ENCODE results near the gene TMEM184B.
A peak's percentile ranks its signal among the peaks of the same experiment; 100 is the strongest.

TMEM184B gene

DNA sequence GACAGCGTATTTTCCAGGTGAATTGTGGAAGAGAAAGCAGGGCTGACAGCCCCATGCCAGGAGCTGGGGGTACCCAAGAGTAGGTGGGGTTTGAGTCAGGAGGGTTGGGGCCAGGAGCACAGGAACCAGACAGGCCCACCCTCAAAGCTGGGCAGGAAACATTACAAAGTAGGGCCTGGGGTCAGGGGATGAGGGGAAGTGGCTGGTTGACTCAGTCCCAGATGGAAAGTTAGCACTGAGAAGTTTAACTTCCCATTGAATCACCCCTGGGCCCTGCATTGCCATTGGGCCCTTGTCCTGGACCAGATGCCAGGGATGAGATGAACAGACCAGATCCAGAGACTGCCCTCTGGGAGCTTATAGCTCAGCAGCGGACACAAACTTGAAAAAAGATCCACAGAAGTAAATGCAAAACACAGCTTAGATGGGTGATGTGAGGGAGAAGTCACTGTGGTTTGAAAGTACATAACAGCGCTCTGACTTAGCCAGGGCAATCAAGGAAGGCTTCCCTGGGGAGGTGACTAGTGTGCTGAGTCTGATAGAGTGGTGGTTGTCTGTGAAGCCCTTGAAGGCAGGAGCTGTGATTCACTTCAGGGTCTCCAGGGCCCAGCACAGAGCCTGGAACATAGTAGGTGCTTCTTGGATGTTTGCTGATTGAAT is 68.8 kb downstream of the TMEM184B start:
- ATAC-seq (replicated peaks), result no peak

DNA sequence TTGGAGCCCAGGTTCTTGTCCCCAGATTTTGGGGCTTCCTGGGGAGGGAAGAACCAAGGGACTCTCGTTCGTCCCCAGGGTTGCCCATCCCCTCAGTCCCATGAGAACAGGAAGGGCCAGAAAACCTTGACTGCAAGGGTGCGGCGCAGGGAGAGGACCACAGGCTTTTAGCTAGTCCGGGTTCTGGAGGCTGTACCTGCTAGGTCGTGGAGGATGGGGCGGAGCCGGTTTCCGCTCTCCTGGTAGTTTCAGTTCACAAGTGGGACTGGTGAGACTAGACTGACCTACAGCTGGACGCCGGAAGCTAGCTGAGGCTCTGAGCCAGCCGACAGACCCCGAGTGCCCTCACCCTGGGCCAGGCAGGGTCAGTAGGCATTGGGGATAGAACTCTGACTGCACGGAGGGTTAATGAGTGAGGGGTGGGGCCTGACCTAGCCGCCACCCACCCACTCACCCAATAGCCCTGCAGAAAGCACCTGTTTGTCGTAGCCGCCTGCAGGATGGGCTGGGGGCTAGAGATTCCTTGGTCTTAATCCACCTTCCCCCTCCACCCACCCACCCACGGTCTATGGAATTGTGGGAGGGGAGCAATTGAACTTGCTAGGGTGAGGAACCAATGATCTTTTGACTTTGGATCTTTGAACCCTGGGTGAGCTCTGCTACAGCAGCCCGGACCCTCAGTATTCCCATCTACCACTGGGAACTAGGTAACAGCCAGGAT is 69.6 kb downstream of the TMEM184B start:
- H3K9me3 Mint-ChIP-seq, result no peaks in the 10 kb centered on the region
- DNase-seq, result peak in 1 of 3 experiments; percentile 33
- H3K4me3 Mint-ChIP-seq, result peak overlapping the region; percentile 74 to 80
- H3K36me3 Mint-ChIP-seq (ENCODE audit: insufficient read depth), result peaks cover 56% of the 10 kb centered on the region
- peak overlapping the region; percentile 69 to 71 for H3K27ac Mint-ChIP-seq
- no peaks in the 10 kb centered on the region for H3K27me3 Mint-ChIP-seq
- H3K4me1 Mint-ChIP-seq (ENCODE audit: low read depth in 2 of 2), result peaks cover 30 to 35% of the 10 kb centered on the region in 2 donors
- no peak for ATAC-seq (replicated peaks)

More for the DNA sequence above, 68.8 kb downstream of the TMEM184B start:
- Mint-ChIP-seq H3K27me3 (no peaks in the 10 kb centered on the region), H3K4me1 (ENCODE audit: low read depth in 2 of 2) (peaks cover 30 to 35% of the 10 kb centered on the region in 2 donors), H3K4me3 (peak overlapping the region; percentile 74 to 80), H3K36me3 (ENCODE audit: insufficient read depth) (peaks cover 56% of the 10 kb centered on the region), H3K9me3 (no peaks in the 10 kb centered on the region), H3K27ac (peak overlapping the region; percentile 71 to 85)
- no peak for DNase-seq

DNA sequence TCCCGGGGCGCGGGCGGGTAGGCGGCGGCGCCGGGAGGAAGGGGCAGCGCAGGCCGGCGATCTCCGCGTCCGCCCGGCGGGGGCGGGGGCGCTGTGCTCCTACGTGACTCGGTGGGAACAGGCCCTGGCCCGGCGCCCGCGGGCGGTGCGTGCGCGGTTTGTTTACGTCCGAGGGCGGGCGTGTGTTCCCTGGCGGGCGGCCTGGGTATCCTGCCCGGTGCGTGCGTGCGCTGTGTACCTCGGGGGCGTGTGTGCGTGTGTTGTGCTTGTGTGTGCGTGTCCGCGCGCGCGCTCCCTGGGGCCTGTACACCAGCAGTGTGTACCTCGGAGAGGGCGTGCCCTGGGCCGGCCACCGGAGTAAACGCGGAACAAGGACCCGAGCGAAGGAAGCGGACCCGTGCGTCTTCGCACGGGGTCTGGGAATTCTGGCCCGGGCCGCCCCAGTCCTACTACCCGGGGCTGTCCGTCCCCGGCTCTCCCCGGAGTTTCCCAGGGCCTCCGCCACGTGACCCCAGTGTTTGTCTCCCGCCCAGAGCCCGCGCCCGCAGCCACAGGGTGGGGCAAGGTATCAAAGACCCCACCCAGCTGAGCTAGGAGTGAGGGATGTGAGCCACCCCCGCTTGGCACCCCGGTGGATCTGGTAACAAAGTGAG is 70.2 kb downstream of the TMEM184B start:
- Mint-ChIP-seq H3K4me1 (ENCODE audit: low read depth in 2 of 2) (peaks cover 30 to 35% of the 10 kb centered on the region in 2 donors), H3K27ac (peak overlapping the region; percentile 69 to 71), H3K9me3 (no peaks in the 10 kb centered on the region), H3K4me3 (peak overlapping the region; percentile 74 to 80), H3K27me3 (no peaks in the 10 kb centered on the region), H3K36me3 (ENCODE audit: insufficient read depth) (peaks cover 54% of the 10 kb centered on the region)
- ATAC-seq (replicated peaks) (peak; percentile 42), DNase-seq (peak; percentile 50 to 58 (median 53))

DNA sequence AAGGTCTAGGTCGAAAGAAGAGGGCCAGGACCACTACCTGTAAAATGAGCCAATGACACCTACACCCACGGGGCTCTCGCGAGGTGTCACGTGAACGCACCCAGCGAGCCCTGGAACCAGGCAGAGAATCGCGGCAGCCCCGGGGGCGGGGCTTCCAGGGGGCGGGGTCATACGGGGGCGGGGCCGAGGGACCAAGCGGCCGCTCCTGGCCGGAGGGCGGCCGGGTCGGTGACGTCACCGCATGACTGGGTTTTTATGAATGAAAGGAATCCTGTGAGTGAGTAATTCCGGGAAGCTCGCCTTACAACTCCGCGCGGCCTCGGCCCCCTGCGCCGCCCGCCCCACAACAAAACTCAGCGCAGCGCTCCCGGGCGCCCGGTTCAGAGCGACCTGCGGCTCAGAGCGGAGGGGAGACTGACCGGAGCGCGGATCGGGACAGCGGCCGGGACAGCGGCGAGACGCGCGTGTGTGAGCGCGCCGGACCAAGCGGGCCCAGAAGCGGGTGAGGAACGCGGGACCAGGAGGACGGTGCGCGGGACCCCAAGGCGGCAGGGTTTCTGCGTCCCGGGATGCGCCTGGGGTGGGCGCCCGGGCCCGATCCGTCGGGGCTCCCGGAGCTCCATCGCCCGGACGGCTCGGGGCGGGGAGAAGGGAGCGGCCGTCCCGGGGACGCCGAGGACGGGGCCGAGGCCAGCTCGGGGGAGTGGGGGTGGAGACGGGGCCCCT is 70.9 kb downstream of the TMEM184B start, which contains the start of gene MAFF:
TSS of gene MAFF (plus strand) at position 284 of the 726 bp plus-strand sequence. CDS start 11,860 bp downstream, outside the sequence.
- Mint-ChIP-seq H3K27me3 (no peaks in the 10 kb centered on the region), H3K27ac (peak within 1 kb of the TSS; percentile 91 to 93), H3K9me3 (no peaks in the 10 kb centered on the region), H3K4me3 (peak within 1 kb of the TSS; percentile 74 to 80), H3K4me1 (ENCODE audit: low read depth in 2 of 2) (peaks cover 30 to 35% of the 10 kb centered on the region in 2 donors), H3K36me3 (ENCODE audit: insufficient read depth) (peaks cover 54% of the 10 kb centered on the region)
- DNase-seq (peak; percentile 77 to 79 (median 79)), ATAC-seq (replicated peaks) (peak; percentile 69)

DNA sequence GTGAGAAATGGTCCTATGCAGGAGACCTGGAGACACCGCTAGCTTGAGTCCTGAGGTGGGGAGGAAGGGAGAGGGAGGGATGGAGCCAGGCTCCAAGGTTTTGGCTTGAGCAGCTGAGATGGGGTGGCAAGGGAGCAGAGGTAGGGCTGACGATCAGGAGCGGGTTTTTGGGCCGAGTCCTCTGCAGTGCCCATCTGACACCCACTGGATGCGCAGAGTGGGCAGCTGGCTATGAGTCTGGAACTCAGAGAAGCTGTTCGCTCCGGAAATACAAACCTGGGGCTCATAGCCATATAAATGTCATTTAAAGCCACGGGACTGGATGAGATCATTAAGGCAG is 71.5 kb downstream of the TMEM184B start:
- peak overlapping the region; percentile 91 to 93 for H3K27ac Mint-ChIP-seq
- no peaks in the 10 kb centered on the region for H3K9me3 Mint-ChIP-seq
- DNase-seq (no peak), ATAC-seq (replicated peaks) (no peak)
- peak overlapping the region; percentile 74 to 80 for H3K4me3 Mint-ChIP-seq
- peaks cover 30 to 35% of the 10 kb centered on the region in 2 donors for H3K4me1 Mint-ChIP-seq (ENCODE audit: low read depth in 2 of 2)
- H3K27me3 Mint-ChIP-seq, result no peaks in the 10 kb centered on the region
- H3K36me3 Mint-ChIP-seq (ENCODE audit: insufficient read depth), result peaks cover 51% of the 10 kb centered on the region

DNA sequence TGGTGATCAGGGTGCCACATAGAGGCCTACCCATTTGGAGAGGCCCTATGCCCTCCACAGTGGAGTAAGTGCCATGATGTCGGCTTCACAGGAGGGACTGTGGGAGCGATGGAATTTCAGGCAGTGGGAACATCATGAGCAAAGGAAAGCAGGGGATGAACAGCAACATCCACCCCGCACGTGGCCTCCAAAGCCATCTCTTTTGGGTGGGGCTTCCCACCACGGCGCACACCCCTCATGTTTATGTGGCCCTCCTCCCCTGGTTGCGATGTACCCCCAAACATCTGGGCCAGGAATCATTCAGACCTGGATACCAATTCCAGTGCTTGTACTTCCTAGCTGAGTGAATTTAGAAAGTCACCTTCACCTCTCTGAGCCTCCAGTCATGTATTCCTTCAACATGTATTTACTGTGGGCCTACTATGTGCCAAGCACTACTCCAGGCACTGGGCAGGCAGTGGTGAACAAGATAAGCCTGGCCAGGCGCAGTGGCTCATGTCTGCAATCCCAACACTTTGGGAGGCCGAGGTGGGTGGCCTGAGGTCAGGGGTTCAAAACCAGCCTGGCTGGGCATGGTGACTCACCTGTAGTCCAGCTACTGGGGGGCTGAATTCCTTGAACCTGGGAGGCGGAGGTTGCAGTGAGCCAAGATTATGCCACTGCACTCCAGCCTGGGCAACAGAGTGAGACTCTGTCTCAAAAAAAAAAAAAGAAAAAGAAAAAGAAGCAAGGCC is 72.8 kb downstream of the TMEM184B start:
- H3K4me3 Mint-ChIP-seq, result peak overlapping the region in 1 of 2 donors; percentile 46
- no peaks in the 10 kb centered on the region for H3K9me3 Mint-ChIP-seq
- peak overlapping the region; percentile 91 to 93 for H3K27ac Mint-ChIP-seq
- DNase-seq (no peak), ATAC-seq (replicated peaks) (no peak)
- peaks cover 29 to 30% of the 10 kb centered on the region in 2 donors for H3K4me1 Mint-ChIP-seq (ENCODE audit: low read depth in 2 of 2)
- peaks cover 42% of the 10 kb centered on the region for H3K36me3 Mint-ChIP-seq (ENCODE audit: insufficient read depth)
- H3K27me3 Mint-ChIP-seq, result no peaks in the 10 kb centered on the region

DNA sequence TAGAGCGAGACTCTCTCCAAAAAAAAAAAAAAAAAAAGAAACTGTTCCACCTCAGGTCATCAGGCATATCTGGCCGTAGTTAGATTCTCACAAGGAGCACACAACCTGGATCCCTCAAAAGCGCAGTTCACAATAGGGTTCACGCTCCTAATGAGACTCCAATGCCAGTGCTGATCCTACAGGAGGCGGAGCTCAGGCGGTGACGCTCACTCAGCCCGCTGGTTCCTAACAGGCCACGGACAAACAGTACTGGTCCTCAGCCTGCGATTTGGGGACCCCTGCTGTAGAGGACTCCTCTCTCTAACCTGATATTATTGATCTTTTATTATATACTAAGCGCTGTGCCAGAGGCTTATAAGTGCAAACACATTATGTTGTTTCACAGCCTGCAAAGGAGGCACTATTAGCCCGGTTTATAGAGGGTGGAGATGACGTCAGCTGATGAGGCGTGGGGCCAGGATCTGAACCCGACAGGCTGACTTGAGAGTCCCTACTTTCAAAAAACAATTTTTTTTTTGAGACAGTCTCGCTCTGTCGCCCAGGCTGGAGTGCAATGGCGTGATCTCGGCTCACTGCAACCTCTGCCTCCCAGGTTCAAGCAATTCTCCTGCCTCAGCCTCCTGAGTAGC is 75.9 kb downstream of the TMEM184B start:
- H3K4me1 Mint-ChIP-seq (ENCODE audit: low read depth in 2 of 2), result peaks cover 13% of the 10 kb centered on the region in 2 donors
- H3K36me3 Mint-ChIP-seq (ENCODE audit: insufficient read depth), result peaks cover 21% of the 10 kb centered on the region
- peaks cover 10 to 23% of the 10 kb centered on the region in 2 donors for H3K27me3 Mint-ChIP-seq
- no peaks in the 10 kb centered on the region for H3K9me3 Mint-ChIP-seq
- no peak overlapping the region for H3K4me3 Mint-ChIP-seq
- DNase-seq (no peak), ATAC-seq (replicated peaks) (no peak)
- H3K27ac Mint-ChIP-seq, result no peak overlapping the region

DNA sequence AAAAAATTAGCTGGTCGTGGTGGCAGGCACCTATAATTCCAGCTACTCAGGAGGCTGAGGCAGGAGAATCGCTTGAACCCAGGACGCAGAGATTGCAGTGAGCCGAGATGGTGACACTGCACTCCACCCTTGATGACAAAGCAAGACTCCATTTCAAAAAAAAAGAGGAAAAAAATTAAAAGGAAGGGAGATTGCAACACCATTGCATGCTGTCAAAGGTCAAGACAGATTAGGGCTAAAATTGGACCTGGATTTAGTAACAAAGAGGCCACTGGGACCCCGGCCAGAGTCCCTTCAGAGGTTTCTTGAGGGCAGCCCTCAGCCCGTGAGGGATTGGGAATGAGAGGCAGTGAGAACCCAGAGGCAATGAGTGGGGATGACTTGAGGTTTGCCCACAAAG is 79.2 kb downstream of the TMEM184B start:
- Mint-ChIP-seq H3K9me3 (no peaks in the 10 kb centered on the region), H3K4me3 (no peak overlapping the region), H3K36me3 (ENCODE audit: insufficient read depth) (peaks cover 2% of the 10 kb centered on the region), H3K4me1 (ENCODE audit: low read depth in 2 of 2) (peaks cover 0 to 3% of the 10 kb centered on the region in 2 donors), H3K27ac (peak overlapping the region in 1 of 2 donors; percentile 63), H3K27me3 (peaks cover 14 to 23% of the 10 kb centered on the region in 2 donors)
- no peak for DNase-seq
- no peak for ATAC-seq (replicated peaks)

DNA sequence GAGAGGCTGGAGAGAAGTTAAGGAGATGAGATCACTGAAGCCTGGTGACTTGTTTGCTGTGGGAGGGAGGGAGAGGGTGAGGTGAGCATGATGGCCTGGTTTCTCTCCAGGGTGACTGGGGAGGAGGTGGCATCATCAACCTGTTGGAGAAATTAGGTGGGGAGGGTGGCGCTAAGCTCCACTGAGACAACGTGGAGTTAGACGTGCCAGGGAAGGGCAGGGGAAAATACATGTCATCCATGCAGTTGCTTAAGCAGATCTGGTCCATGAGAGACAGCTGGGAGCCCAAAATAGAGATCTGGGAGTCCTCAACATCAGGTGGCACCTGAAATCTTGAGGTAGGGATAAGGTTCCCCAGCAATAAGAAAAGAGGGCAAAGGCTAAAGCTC is 80.3 kb downstream of the TMEM184B start:
- peak overlapping the region; percentile 13 to 16 for H3K27ac Mint-ChIP-seq
- no peak overlapping the region for H3K4me3 Mint-ChIP-seq
- peaks cover 2% of the 10 kb centered on the region for H3K36me3 Mint-ChIP-seq (ENCODE audit: insufficient read depth)
- peaks cover 14 to 23% of the 10 kb centered on the region in 2 donors for H3K27me3 Mint-ChIP-seq
- H3K4me1 Mint-ChIP-seq (ENCODE audit: low read depth in 2 of 2), result peaks cover 0 to 3% of the 10 kb centered on the region in 2 donors
- DNase-seq (no peak), ATAC-seq (replicated peaks) (no peak)
- no peaks in the 10 kb centered on the region for H3K9me3 Mint-ChIP-seq

DNA sequence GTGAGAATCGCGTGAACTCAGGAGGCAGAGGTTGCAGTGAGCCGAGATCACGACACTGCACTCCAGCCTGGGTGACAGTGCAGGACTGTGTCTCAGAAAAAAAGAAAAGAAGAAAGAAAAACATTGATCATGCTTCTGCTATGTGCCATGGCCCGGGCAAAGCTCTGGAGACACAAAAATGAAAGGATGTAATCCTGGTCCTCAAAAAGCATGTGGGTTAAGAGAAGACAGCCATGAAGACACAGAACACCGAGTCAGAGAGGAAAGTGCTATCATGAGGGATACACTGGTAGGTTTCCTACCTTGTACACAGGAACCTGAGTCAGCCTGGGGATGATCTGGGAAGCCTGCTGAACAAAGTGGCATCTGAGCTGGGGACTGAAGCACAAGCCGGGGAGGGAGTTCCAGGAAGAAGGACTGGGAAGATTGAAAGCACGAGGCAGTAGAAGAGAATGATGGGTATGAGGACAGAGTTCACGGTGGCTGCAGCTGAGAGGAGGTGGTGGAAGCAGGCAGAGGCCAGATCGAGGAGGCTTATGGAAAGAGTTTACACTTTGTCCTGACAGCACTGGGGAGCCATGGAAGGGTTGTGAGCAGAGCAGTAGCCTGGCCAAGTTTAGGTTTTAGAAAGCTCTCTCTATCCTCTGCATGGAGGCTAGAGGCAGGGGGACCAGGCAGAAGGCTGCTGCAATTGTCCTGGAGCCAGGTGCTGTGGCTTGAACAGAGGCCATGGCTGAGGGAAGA is 80.9 kb downstream of the TMEM184B start:
- Mint-ChIP-seq H3K4me1 (ENCODE audit: low read depth in 2 of 2) (peaks cover 0 to 3% of the 10 kb centered on the region in 2 donors), H3K36me3 (ENCODE audit: insufficient read depth) (peaks cover 2% of the 10 kb centered on the region), H3K9me3 (no peaks in the 10 kb centered on the region), H3K27me3 (peaks cover 14 to 23% of the 10 kb centered on the region in 2 donors), H3K4me3 (no peak overlapping the region), H3K27ac (no peak overlapping the region)
- DNase-seq, result no peak
- ATAC-seq (replicated peaks), result no peak

DNA sequence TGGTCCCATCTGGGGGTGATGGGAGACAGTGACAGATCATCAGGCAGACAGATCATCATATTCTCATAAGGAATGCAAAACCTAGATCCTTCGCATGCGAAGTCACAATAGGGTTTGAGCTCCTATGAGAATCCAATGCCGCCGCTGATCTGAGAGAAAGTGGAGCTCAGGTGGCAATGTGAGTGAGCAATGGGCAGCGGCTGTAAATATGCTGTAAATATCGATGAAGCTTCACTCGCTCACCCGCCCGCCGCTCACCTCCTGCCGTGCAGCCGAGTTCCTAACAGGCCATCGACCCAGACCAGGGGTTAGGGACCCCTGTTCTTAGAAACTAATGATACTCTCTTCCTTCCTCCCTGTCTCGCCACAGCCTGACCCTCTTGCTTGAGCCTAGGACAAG is 81.8 kb downstream of the TMEM184B start:
- Mint-ChIP-seq H3K9me3 (no peaks in the 10 kb centered on the region), H3K27ac (no peak overlapping the region), H3K4me3 (no peak overlapping the region), H3K4me1 (ENCODE audit: low read depth in 2 of 2) (peaks cover 0 to 3% of the 10 kb centered on the region in 2 donors), H3K36me3 (ENCODE audit: insufficient read depth) (peaks cover 2% of the 10 kb centered on the region), H3K27me3 (peaks cover 14 to 23% of the 10 kb centered on the region in 2 donors)
- ATAC-seq (replicated peaks) (no peak), DNase-seq (no peak)

DNA sequence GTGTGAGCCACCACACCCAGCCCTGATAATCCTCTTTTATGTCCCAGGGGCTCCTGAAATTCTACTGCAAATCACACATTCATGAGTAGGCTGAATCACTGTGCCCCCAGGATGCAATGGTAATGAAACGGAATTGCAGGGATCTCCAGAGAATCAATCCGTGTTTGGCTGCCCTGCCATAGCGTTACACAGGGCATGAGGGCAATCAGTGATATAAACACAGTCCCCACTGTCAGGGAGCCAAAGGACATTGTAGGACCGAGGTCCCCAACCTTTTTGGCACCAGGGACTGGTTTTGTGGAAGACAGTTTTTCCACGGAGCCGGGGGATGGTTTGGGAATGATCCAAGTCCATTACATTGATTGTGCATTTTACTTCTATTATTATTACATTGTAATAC is 82.2 kb downstream of the TMEM184B start:
- ATAC-seq (replicated peaks), result no peak
- DNase-seq, result no peak
- peaks cover 2% of the 10 kb centered on the region for H3K36me3 Mint-ChIP-seq (ENCODE audit: insufficient read depth)
- no peaks in the 10 kb centered on the region for H3K9me3 Mint-ChIP-seq
- H3K4me1 Mint-ChIP-seq (ENCODE audit: low read depth in 2 of 2), result peaks cover 0 to 3% of the 10 kb centered on the region in 2 donors
- no peak overlapping the region for H3K4me3 Mint-ChIP-seq
- H3K27ac Mint-ChIP-seq, result no peak overlapping the region
- peaks cover 14 to 23% of the 10 kb centered on the region in 2 donors for H3K27me3 Mint-ChIP-seq
